Activated CD4-positive, CD25-positive, alpha-beta regulatory T cell treated with anti-CD3 and anti-CD28 coated beads, Interleukin-2, amount 50 U/mL, for 24 hours (primary cell): ENCODE data around the gene FBXO44.

Experiments
- ATAC-seq, 2 donors: fragments of 150-1000 bp; cut with Tn5 transposase; one replicate each; pipeline ENCODE4 v1.10.0; 2021; ENCODE audit warnings: mild to moderate bottlenecking in 1 of 2, moderate library complexity in 1 of 2

The FBXO44 gene

GRCh38 chr1:11691302-11691914 lies 36.7 kb downstream of the FBXO44 start, which contains the start of gene DRAXIN:
DRAXIN (plus strand) TSS chr1:11691710; CDS start chr1:11706259, 14,549 bp downstream.
- ATAC-seq = no peak

- ATAC-seq = no peak
Observed at GRCh38 chr1:11691928-11692711, 37.4 kb downstream of the FBXO44 start.

GRCh38 chr1:11693024-11693590 lies 38.4 kb downstream of the FBXO44 start:
- peak; percentile 82 to 91 for ATAC-seq

GRCh38 chr1:11693917-11694316 lies 39.2 kb downstream of the FBXO44 start:
- no peak for ATAC-seq

GRCh38 chr1:11695861-11696260 lies 41.2 kb downstream of the FBXO44 start:
- ATAC-seq = no peak

GRCh38 chr1:11697188-11697892 lies 42.7 kb downstream of the FBXO44 start:
- no peak for ATAC-seq

- no peak for ATAC-seq
Observed at GRCh38 chr1:11697893-11698210, 43.2 kb downstream of the FBXO44 start.

GRCh38 chr1:11700601-11701467 lies 46.2 kb downstream of the FBXO44 start:
- ATAC-seq = no peak

GRCh38 chr1:11701551-11701961 lies 46.9 kb downstream of the FBXO44 start:
- ATAC-seq = no peak

- ATAC-seq = no peak
Observed at GRCh38 chr1:11701981-11702803, 47.5 kb downstream of the FBXO44 start.

- no peak for ATAC-seq
Observed at GRCh38 chr1:11703357-11704193, 48.9 kb downstream of the FBXO44 start.

- no peak for ATAC-seq
Observed at GRCh38 chr1:11704194-11704529, 49.5 kb downstream of the FBXO44 start.

GRCh38 chr1:11704691-11705475 lies 50.2 kb downstream of the FBXO44 start:
- no peak for ATAC-seq

- no peak for ATAC-seq
Observed at GRCh38 chr1:11705596-11705995, 50.9 kb downstream of the FBXO44 start.

GRCh38 chr1:11706292-11706691 lies 51.6 kb downstream of the FBXO44 start:
- no peak for ATAC-seq

GRCh38 chr1:11707621-11708276 lies 53.1 kb downstream of the FBXO44 start:
- ATAC-seq = no peak

GRCh38 chr1:11708554-11709350 lies 54.1 kb downstream of the FBXO44 start:
- ATAC-seq = no peak

- no peak for ATAC-seq
Observed at GRCh38 chr1:11711490-11711889, 56.8 kb downstream of the FBXO44 start.
